ENCODE measurements around the gene C17orf50. TPM values are rescaled to one million over a fixed set of nuclear protein-coding genes. Genes with fewer than 3 reads are reported as not detected.
A peak's percentile ranks its signal among the peaks of the same experiment; 100 is the strongest.

C17orf50 gene
- total RNA-seq, 4 donors from 2014 or later, result not detected

DNA sequence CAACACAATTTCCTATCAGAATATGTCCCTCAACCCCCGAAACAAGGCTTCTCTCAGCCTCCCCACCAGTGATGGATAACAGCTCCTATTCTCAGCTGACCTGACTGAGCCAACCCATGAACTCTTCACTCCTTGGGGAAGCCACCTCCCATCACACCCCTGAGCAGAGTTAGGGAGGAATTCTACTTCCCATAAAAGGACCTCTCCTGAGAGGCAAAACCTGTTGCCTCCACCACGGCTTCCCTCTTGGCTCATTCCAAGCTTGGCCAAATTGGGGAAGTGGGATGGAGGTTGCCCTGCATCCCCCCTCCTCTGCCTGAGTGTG, 34.9 kb upstream of the C17orf50 start:
- H3K27ac ChIP-seq, result peak overlapping the region in 1 of 4 donors; percentile 28
- H3K27me3 ChIP-seq, result no peaks in the 10 kb centered on the region
- no peak overlapping the region for H3K4me3 ChIP-seq
- no peak for DNase-seq (ENCODE audit: low spot score in 2 of 2)
- H3K4me1 ChIP-seq, result peaks cover 0 to 32% (median 11%) of the 10 kb centered on the region in 4 donors
- TF ChIP-seq, protein P1, sequence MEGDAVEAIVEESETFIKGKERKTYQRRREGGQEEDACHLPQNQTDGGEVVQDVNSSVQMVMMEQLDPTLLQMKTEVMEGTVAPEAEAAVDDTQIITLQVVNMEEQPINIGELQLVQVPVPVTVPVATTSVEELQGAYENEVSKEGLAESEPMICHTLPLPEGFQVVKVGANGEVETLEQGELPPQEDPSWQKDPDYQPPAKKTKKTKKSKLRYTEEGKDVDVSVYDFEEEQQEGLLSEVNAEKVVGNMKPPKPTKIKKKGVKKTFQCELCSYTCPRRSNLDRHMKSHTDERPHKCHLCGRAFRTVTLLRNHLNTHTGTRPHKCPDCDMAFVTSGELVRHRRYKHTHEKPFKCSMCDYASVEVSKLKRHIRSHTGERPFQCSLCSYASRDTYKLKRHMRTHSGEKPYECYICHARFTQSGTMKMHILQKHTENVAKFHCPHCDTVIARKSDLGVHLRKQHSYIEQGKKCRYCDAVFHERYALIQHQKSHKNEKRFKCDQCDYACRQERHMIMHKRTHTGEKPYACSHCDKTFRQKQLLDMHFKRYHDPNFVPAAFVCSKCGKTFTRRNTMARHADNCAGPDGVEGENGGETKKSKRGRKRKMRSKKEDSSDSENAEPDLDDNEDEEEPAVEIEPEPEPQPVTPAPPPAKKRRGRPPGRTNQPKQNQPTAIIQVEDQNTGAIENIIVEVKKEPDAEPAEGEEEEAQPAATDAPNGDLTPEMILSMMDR (IDR thresholded peaks at IDR 0.05), result no peak
- no peak for TF ChIP-seq POLR2A (IDR thresholded peaks at IDR 0.05)
- no peaks in the 10 kb centered on the region for H3K9me3 ChIP-seq
- 51 to 54% methylated on average over 2 of the region's 2 CpGs for WGBS, 2 donors
- peaks cover 0 to 43% (median 20%) of the 10 kb centered on the region in 3 donors for H3K36me3 ChIP-seq

DNA sequence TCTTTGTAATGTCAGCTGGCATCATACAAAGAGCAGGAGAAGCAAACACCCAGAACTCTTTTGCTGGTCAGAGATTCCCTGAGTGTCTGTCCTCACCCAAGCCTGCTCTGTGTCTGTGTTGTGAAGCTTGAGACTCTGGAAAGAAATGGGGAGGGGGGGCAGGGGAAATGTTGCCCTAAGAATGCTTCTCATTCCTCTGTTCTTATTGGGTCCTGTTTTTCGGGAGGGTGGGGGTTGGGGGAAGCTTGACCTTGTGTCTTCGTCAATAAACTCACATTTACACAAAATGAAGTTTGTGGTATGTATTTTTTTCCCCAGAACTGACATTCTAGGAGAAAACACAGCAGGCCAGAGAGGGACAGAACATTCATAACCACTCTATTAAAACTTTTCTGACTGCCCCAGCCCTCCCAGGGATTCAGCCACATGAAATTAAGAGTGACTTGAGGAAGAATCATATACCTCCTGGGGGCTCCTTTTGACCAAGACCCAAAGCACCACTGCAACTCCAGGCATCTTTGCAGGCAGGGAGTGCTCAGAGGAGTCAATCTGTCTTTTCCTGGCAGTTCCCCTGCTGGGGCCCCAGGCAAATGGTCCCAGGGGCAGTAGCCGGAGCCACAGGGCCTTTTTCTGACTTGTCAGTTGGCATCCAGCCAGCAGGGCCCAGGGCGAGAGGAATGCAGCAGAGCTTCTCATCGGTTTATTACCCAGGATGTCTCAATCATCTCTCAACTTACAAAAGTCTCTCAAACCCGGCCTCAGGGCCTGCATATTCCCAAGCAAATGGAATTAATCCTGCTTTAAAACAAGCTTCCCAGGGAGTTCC, 34.3 kb upstream of the C17orf50 start:
- 32 to 54% methylated on average over 2 to 6 of the region's 6 CpGs for WGBS, 2 donors
- H3K4me1 ChIP-seq, result peaks cover 0 to 38% (median 16%) of the 10 kb centered on the region in 4 donors
- peak; percentile 53 to 65 for DNase-seq (ENCODE audit: low spot score in 2 of 2)
- H3K9me3 ChIP-seq, result no peaks in the 10 kb centered on the region
- TF ChIP-seq, protein P1 (IDR thresholded peaks at IDR 0.05), result no peak
- TF ChIP-seq EP300 (IDR thresholded peaks at IDR 0.05), result no peak
- TF ChIP-seq POLR2A (IDR thresholded peaks at IDR 0.05), result no peak
- peak overlapping the region in 2 of 4 donors; percentile 5 to 38 for H3K27ac ChIP-seq
- H3K4me3 ChIP-seq, result no peak overlapping the region
- H3K27me3 ChIP-seq, result no peaks in the 10 kb centered on the region
- peaks cover 0 to 41% (median 20%) of the 10 kb centered on the region in 3 donors for H3K36me3 ChIP-seq

GRCh38 chr17:35726953-35727460, 33.7 kb upstream of the C17orf50 start:
- DNase-seq (ENCODE audit: low spot score in 2 of 2), result no peak
- Histone ChIP-seq H3K36me3 (peaks cover 0 to 35% (median 20%) of the 10 kb centered on the region in 3 donors), H3K9me3 (no peaks in the 10 kb centered on the region), H3K27ac (peak overlapping the region in 2 of 4 donors; percentile 5 to 38), H3K27me3 (no peaks in the 10 kb centered on the region), H3K4me1 (peaks cover 0 to 42% (median 17%) of the 10 kb centered on the region in 4 donors), H3K4me3 (no peak overlapping the region)
- TF ChIP-seq, protein P1 (IDR thresholded peaks at IDR 0.05), result no peak
- no peak for TF ChIP-seq EP300 (IDR thresholded peaks at IDR 0.05)
- TF ChIP-seq POLR2A (IDR thresholded peaks at IDR 0.05), result no peak
- 63 to 71% methylated on average over 5 of the region's 5 CpGs for WGBS, 2 donors

GRCh38 chr17:35727635-35728034, 33.1 kb upstream of the C17orf50 start:
- H3K4me1 ChIP-seq, result peaks cover 0 to 48% (median 17%) of the 10 kb centered on the region in 4 donors
- no peak for TF ChIP-seq EP300 (IDR thresholded peaks at IDR 0.05)
- no peak for TF ChIP-seq POLR2A (IDR thresholded peaks at IDR 0.05)
- TF ChIP-seq, protein P1 (IDR thresholded peaks at IDR 0.05), result no peak
- no peaks in the 10 kb centered on the region for H3K27me3 ChIP-seq
- H3K36me3 ChIP-seq, result peaks cover 0 to 31% (median 20%) of the 10 kb centered on the region in 3 donors
- H3K27ac ChIP-seq, result no peak overlapping the region
- 84 to 86% methylated on average over 5 of the region's 5 CpGs for WGBS, 2 donors
- DNase-seq (ENCODE audit: low spot score in 2 of 2), result no peak
- H3K4me3 ChIP-seq, result no peak overlapping the region
- no peaks in the 10 kb centered on the region for H3K9me3 ChIP-seq

DNA sequence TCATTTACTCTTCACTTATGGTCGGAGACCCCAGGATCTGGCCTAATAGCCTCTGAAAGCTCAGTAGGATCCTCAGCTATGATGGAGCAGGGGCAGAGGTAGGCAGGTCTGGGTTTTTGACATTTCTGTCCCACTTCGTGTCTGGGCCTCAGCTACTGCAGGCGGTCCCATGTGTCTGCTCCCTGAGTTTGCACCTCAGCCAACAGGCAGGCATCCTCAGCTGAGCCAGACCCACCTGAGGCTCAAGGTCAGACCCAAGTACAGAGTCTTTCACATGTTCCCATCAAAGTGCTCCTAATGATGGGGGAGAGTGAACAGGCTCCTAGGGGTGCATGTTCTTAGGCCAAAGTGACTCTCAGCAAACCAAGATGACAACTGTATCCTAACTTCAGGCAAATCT, 32.1 kb upstream of the C17orf50 start:
- H3K27me3 ChIP-seq, result no peaks in the 10 kb centered on the region
- no peak overlapping the region for H3K4me3 ChIP-seq
- H3K36me3 ChIP-seq, result peaks cover 0 to 25% (median 20%) of the 10 kb centered on the region in 3 donors
- H3K9me3 ChIP-seq, result no peaks in the 10 kb centered on the region
- no peak for DNase-seq (ENCODE audit: low spot score in 2 of 2)
- TF ChIP-seq, protein P1 (IDR thresholded peaks at IDR 0.05), result no peak
- no peak for TF ChIP-seq EP300 (IDR thresholded peaks at IDR 0.05)
- no peak for TF ChIP-seq POLR2A (IDR thresholded peaks at IDR 0.05)
- H3K27ac ChIP-seq, result no peak overlapping the region
- 78 to 90% methylated on average over 3 of the region's 3 CpGs for WGBS, 2 donors
- peaks cover 0 to 49% (median 17%) of the 10 kb centered on the region in 4 donors for H3K4me1 ChIP-seq

Measured in tibial nerve (tissue), 4 donors.